HG02981 (cell line): ENCODE measurements around the gene SLC5A5.

Experiments
- ATAC-seq: cut with Tn5 transposase; IDR thresholded peaks from one replicate; pipeline ENCODE4 v1.9.1; 2021; ENCODE audit warnings: mild to moderate bottlenecking, moderate library complexity; ENCODE audit not compliant: unreplicated experiment

Gene SLC5A5

DNA sequence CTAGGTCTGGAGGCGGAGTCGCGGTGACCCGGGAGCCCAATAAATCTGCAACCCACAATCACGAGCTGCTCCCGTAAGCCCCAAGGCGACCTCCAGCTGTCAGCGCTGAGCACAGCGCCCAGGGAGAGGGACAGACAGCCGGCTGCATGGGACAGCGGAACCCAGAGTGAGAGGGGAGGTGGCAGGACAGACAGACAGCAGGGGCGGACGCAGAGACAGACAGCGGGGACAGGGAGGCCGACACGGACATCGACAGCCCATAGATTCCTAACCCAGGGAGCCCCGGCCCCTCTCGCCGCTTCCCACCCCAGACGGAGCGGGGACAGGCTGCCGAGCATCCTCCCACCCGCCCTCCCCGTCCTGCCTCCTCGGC lies at the start of gene SLC5A5:
SLC5A5 (plus strand) TSS at position 68 of the 373 bp plus-strand sequence. CDS start 375 bp downstream, outside the sequence.
- no peak for ATAC-seq

DNA sequence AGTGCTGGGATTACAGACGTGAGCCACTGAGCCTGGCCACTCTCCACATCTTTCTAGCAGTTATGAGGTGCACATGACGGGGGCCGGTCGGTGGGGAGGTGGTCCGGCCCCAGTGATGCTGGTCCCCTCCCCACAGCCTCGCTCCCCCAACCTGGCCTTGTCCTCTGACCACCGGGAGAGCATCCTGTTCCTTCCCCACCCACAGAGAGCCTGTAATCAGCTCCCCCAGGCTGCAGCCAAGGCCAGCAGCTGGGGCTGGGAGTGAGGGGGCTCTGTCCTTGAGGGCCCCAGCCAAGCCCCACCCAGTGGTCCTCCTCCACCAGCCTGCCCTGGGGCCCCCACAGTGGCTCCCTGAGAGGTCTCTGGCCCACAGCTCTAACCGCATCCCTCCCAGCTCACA lies 47.4 kb upstream of the SLC5A5 start:
- ATAC-seq = no peak

DNA sequence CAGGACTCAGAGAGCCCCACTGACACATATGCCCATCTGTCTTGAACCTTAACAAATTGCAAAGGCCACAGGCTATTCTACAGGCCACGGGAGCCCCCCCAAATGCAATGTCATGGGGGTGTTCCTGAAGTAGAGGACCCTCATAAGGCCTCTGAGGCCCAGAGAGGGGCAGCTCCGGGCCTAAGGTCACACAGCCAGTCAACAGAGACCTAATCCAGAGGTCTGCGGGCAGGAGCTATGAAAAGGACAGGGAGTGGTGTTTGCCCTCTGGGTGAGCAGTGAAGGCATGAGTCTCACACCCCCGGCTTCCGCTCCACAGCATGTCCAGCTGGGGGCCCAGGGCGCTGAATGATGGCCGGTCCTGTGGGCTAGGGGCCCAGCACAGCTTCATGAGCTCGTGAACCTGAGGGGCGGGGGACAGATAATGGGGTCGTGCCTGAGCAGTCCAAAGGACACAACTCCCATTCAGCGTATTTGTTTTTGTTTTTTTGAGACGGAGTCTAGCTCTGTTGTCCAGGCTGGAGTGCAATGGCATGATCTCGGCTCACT lies 45.2 kb upstream of the SLC5A5 start:
- ATAC-seq = no peak

DNA sequence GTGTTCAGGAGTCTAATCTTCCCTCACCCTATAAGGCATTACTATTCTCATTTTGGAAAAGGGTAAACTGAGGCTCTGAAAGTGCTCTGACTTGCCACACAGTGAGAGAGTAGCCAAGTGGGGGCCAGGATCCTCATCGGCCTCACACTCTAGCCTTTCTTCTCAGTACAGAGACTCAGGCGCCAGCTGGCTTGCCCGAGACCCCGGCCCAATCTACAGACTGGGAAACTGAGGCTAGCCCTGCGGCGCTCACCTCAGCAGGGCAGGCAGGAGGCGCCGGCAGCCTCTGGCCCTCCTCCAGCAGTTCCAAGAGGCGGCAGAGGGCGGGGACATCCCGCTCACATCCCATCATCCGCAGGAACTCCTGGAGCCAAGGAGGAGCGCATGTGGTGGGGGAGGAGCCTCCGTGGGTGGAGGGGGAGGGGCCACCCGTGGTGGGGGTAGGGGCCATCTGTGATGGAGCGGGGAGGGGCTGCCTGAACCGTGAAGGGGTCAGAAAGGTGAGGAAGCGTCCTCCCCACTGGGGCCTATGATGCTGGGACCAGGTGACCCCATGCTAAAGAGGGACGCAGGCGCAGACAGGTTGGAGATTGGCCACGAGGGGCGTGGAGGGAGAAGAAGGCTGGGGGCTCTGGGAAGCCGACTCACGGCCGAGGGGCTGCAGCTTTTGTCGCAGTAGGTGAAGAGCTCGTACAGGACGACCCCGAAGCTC lies 41.7 kb upstream of the SLC5A5 start:
- no peak for ATAC-seq

DNA sequence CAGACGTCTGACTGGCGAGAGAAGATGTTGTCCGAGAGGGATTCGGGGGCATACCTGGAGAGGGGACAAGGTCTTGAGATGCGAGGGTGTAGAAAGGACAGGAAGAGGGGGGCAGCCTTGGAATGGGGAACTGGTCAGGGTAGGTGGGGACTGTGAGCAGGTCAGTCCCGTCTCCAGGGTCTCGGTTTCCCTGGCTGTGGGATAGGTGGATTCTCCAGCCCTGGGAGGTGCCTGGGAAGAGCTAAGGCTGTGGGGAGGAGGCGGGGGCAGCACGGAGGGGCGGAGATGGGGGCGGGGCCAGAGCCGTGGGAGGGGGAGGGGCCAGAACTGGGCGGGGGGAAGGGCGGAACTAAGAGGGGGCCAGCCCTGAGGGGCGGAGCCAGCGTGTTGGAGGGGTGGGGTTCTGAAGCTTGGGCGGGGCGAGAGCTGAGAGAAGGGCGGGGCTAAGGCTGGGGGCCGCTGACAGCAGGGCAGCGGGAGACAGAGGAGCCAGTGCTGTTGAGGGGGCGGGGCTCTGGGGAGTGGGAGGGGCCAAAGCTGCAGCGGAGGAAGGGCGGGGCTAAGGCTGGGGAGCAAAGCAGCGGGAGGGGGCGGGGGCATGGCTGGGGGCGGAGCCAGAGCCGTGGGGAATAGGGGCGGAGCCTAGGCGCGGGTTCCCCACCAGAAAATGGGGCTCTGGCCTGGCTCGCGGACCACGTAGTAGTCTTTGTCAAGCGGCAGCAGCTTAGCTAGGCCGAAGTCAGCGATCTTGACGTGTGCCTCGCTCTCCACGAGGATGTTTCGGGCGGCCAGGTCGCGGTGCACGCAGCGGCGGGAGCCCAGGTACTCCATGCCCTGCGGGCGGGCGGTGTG lies 41.0 kb upstream of the SLC5A5 start:
- ATAC-seq = no peak

DNA sequence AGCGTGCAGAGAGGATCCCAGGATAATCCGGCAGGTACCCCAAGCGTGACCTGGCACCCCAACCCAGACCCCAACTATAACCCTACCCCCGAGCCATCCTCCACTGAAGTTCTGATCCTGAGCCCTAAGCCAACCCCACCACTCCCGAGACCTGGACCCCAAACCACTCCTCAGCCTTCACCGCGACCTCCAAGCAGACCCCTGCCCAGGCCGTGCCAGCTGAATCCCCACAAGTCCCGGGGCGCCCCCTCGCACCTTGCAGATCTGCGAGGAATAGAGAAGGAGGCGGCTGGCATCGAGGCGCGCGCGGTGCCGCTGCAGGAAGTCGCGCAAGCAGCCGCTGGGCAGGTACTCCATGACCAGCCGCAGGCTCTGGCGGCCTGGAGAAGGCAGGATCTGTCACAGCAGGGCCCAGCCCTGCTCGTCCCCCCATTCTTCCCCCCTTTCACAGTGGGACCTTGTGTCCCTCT lies 40.3 kb upstream of the SLC5A5 start:
- no peak for ATAC-seq

DNA sequence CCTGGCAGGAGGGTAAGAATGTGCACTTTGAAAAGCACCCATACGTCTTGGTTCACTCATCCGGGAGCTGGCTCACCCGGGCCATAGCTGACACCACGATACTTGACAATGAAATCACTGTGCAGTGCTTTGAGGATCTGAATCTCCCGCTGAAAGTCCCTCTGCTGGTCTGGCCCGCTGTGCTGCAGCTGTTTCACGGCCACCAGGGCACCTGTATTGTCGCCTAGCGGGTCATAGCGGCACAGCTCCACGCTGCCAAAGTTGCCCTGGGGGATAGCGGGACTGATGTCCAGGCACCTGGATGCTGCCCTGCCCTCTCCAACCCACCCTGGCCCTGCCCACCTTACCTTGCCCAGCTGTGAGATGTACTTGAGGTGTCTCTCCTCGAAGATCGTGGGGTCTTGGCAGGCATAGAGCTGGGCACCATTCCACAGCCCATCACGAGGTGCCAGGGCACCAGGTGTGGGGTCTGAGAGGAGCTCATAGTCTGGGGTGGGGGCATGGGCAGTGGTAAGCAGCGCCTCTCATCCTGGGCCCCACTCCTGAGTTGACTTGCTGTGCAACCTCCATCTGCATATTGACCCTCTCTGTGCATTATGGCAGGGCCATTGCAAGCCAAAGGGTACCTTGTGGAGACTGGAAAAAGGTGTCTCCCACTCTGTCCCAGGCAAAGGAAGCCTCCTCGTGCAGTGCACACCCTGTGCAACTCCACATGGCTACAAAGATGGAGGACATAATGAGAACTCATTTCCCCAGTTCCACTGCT lies 39.1 kb upstream of the SLC5A5 start:
- no peak for ATAC-seq

DNA sequence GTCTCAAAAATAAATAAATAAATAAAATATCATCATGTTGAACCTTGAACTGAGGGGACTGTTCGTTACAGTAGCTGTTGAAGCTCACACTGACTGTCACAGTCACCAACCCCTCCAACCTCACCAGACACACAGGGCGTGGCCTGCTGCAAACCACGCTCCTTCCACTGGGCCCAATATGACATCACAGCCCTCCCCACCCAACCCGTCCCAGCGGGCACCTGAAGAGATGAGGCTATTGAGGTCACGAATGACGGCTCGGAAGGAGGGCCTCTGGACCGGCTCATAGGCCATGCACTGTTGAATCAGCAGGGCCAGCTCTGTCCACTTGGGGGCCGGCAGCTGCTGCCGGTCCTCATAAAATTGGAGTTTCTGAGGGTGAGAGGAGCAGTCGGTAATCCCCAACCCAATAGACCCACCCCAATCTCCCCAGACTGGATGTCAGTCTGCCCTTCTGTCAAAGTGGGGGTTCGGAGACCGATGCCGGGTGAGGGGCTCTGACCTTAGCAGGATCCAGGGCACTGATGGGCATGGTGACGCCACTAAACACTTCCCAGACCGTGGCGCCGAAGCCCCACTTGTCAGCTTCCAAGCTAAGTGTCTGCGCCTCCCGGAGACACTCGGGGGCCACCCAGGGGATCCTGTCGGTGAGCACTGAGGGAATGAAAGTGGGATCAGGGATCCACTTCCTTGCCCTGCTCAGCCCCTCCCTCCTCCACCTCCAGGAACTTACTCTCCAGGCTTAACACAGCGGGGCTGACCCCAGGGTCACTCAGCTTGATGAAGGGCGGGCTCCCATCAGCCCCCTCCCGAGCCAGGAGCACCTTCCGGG lies 37.2 kb upstream of the SLC5A5 start:
- ATAC-seq = no peak

DNA sequence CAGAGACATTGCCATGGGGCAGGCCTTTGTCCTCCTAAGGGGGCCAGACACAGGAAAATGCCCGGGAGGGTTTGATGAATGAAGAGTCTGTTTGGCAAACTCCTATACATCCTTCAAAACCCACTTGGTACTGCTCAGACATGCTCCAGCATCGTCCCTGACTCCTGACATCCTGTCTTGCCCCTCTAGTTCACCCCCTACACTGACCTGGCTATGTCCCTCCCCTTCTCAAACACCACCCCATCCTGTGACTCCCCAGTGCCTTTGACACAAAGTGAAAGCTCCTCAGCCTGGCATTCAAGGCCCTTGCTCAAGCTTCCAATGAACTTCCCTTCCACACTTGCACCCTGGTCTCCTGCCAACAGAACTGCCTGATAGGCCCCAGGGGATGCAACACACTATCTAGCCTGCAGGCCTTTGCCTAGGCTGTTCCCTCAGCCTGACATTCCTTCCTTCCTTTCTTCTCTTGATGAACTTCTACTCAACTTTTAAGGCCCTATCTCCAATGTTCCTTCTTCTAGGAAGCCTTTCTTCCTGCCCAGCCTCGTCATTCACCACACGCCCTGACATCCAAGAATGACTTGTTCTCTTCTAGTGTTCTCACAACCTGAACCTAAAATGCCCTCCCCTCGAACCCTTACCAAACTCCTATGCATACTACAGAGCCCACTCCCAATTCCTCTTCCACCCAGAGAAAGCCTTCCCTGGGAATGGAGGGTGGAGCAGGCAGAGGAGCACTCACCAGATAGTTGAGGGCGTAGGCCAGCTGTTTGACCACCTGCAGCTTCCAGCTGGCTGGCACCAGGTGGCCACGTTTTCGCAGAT lies 36.4 kb upstream of the SLC5A5 start:
- ATAC-seq = no peak

DNA sequence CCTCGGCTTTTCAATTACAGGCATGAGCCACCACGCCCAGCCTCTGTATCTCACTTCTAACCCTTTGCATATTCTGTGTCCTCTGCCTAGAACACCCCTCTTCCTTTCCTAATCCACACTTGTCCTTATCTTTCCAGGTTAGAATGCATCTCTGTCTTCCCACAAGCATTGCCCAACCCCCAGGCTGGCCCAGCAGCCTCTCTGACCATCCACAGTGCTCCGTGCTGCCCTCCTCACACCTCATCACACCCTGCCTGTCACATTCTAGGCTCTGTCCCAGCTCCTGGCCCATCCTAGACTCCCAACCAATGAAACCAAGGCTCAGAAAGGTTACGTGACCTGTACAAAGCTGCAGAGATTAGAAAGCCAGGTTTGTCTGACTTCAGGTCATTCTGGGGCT lies 35.2 kb upstream of the SLC5A5 start:
- no peak for ATAC-seq

DNA sequence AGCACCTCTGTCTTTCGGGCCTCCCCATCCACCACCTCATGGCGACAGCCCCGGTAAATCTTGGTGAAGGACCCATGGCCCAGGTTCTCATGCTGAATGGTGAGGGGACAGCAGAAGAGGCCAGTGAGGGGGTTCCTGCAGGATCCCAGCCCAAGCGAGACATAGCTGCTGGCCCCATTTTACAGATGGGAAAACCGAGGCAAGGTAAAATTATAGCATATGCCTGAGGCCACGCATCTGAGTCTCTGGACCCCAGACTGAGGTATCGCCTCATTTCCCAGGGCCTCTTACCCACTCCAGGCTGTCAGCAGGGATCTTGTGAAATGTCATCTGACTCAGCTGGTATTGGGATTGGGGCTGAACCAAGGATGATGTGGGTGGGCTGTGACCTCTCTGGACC lies 33.8 kb upstream of the SLC5A5 start:
- ATAC-seq = no peak

DNA sequence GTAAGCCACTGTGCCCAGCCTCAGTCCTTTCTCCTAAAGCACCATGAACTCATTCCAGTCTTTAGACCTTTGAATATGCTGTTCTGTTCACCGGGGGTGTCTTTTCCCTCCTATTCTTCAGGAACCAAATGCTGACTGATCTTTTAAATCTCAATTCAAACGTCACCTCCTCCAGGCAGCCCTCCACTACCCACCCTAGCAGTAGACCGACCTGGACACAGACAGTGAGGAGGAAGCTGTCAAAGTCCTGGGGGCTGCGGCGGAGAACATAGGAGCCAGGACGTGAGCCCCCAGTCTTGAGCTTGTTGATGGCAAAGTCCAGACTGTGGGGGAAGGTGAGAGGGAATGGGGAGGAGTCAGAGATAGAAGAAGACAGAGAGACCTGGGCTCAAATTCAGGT lies 31.7 kb upstream of the SLC5A5 start:
- no peak for ATAC-seq

DNA sequence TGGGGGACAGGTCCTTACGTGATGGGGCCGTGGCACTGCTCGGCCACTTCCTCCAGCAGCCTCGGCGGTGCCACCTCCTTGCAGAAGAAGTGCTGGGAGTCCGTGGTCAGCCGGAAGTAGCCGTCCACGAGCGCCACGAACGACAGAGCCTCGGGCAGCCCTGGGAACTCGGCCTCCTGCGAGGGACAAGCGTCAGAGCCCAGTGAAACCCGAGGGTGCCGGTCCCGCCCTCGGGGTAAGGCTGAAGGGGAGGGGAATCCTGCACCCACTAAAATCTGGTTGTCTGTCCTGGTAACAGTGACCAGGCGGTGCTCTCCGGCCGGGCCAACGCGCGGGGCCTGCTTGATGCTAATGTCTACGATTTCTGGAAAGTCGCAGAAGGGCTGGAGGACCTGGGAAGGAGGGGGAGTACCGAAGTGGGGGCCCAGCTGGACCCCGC lies 30.4 kb upstream of the SLC5A5 start:
- no peak for ATAC-seq

DNA sequence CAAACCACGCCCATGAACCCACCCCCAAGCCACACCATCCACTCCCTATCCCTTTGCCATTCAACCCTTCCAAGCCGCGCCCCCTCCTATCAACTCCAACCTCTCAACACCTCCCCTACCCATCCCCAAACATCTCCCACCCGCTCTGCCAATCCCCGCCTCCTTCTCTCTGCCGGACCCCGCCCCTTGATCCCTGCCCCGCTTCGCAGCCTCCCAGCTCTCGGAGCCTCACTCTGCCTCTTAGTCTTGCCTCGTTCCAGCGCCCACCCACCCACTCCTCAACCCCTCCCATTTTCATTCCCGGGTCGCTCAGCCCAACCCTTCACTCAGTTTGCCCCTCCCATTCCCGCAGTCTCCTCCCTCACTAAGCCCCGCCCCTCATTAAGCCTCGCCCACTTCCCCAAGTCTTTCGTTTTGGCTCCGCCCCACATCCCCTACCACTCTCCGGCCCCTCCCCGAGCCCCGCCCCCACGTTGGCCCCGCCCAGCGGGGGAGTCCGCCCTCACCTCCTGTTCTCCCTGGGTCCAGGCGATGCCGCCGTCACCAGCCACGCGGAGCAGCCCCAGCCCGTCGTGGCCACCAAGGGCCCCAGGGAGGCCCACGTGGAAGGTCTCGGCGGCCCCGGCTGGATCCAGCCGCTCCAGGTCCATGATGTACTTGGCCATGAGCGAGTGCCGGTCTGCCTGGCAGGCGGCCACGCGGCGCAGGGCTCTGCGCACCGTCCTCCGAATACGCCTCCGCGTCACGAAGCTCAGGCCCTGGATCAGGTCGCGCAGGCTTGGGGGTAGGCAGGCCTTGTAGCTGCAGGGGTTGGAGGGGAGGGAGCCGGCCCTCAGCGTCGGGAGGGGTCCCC lies 29.7 kb upstream of the SLC5A5 start:
- no peak for ATAC-seq

DNA sequence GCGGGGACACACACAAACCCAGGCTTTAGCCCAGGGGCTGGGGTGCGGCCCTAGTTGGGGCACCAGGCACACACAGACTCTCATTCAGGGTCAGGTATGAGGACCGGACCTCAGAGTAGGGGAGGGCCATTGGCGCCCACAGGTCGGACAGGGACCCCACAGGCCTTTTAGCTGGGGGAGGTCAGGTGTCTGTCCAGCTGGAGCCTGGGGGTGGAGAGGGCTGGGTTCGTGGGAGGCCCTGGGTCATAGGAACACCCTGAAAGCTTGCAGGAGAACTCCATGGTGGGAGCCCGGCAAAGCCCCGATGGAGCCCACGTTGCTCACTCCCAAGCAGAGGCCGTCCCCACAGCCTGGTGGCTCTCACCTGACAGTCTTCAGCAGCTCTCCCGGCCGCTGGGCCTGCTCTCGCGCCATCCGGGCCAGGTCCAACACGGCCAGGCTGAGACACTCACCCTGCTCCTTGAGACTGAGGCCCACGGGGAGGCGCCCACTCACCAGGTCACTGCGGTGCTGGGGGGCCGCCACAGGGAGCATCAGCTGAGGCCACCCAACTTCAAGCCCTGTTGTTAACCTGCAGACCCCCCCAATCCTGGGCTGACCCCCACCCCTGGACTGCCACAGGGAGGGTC lies 29.0 kb upstream of the SLC5A5 start:
- ATAC-seq = no peak

DNA sequence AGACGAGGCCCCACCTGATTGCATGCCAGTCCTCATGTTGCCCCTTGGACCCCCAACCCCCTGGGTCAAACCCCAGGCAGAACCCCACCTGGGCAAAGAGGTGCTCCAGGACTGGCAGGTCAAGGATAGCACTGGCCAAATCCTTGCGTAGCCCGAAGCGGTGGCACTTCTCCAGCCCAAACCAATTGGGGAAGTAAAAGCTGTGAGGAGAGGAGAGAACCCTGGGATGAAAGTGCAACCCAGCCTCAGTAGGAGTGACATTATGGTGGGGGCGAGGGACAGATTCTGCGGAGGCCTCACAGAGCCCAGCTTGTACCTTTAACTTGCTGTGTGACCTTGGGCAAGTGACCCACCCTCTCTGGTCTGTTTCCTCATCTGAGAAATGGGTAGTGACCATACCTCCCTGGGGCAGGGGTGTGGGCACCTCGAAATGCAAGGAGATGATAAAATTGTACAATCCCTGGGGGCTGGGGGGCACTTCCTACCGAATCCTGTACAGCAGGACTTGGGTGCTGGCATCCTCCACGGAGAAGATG lies 28.4 kb upstream of the SLC5A5 start:
- ATAC-seq = no peak

DNA sequence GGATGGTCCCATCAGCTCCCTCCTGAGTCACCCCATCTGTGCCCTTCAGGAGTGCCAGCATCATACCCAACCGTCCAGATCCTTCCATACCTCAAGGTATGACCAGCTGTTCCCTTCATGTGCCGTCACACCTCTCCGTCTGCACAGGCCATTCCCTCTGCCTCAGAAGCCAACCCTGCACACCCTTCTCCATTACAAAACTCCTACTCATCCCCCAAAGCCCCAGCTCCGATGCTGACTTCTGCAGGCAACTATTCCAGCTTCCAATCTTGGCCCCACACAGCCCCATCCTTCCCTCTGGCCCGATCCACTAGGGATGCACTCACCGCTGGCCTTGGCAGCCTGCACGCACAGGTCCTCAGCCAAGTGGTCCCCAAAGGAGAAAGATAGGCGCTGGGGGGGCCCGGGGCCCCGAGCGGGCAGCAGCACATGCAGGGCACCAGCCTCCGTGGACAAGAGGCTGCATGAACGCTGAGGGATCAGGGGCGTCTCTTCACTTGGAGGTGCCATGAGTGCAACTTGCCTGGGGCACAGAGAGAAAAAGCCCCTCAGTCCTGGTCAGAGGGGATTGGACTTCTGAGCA lies 27.7 kb upstream of the SLC5A5 start:
- ATAC-seq = no peak
